AG04450 (cell line): ENCODE measurements around the gene RPS8. TPM values are rescaled to one million over a fixed set of nuclear protein-coding genes. Genes with fewer than 3 reads are reported as not detected.
A peak's percentile ranks its signal among the peaks of the same experiment; 100 is the strongest.

Experiments
- CTCF ChIA-PET: fragments of 300-600, 350-600 bp; formaldehyde crosslinking; extraction: SDS; loops from one replicate; lab custom pipeline; 2022; ENCODE audit warnings: antibody characterized with exemption, inconsistent platforms; lab: Charles Lee
- POLR2A ChIA-PET: fragments of 350-600 bp; formaldehyde crosslinking; extraction: SDS; loops from one replicate; lab custom pipeline; 2021; ENCODE audit warnings: antibody characterized with exemption, inconsistent platforms; lab: Yijun Ruan, JAX
- DNase-seq: peaks from one replicate; pipeline ENCODE4 v3.0.0-alpha.2; 2011; ENCODE audit warnings: low read depth, low spot score
- H3K27ac ChIP-seq: one replicate; pipeline ENCODE4 v1.5.1; 2012; ENCODE audit warnings: low read depth, low read length, control low read depth
- H3K27me3 ChIP-seq: one replicate; pipeline ENCODE4 v1.6.0; 2012; ENCODE audit warnings: low read length; ENCODE audit not compliant: control insufficient read depth, insufficient read depth
- H3K4me3 ChIP-seq: 2 replicates; pipeline ENCODE4 v1.5.1; 2011; ENCODE audit warnings: mild to moderate bottlenecking, low read depth, low read length, control low read depth
- H3K9me3 ChIP-seq: 2 replicates; pipeline ENCODE4 v1.5.1; 2012; ENCODE audit warnings: low read length; ENCODE audit not compliant: control insufficient read depth, insufficient read depth
- polyA plus RNA-seq: library from polyadenylated mRNA; depleted of rRNA; stranded (reverse); fragments of >200 nt; gene quantifications from 2 replicates; pipeline ENCODE4 v1.2.3, GENCODE V29; 2011
- TF ChIP-seq, protein P1 (sequence below): IDR thresholded peaks from 2 replicates; pipeline ENCODE4 v1.5.1; 2011; ENCODE audit warnings: low read depth, low read length, control low read depth, inconsistent platforms

The RPS8 gene
- polyA plus RNA-seq, 1 experiment = 2,661 TPM

GRCh38 chr1:44803062-44803311, 27.6 kb downstream of the RPS8 start:
- Histone ChIP-seq H3K9me3 (no peaks in the 10 kb centered on the region; the same call in 1 of the 2 replicates), H3K27ac (no peak overlapping the region), H3K27me3 (no peaks in the 10 kb centered on the region), H3K4me3 (peak overlapping the region; percentile 77)
- no peak for DNase-seq
- ChIA-PET POLR2A (no interaction called here), CTCF (no interaction called here)
- TF ChIP-seq, protein P1, sequence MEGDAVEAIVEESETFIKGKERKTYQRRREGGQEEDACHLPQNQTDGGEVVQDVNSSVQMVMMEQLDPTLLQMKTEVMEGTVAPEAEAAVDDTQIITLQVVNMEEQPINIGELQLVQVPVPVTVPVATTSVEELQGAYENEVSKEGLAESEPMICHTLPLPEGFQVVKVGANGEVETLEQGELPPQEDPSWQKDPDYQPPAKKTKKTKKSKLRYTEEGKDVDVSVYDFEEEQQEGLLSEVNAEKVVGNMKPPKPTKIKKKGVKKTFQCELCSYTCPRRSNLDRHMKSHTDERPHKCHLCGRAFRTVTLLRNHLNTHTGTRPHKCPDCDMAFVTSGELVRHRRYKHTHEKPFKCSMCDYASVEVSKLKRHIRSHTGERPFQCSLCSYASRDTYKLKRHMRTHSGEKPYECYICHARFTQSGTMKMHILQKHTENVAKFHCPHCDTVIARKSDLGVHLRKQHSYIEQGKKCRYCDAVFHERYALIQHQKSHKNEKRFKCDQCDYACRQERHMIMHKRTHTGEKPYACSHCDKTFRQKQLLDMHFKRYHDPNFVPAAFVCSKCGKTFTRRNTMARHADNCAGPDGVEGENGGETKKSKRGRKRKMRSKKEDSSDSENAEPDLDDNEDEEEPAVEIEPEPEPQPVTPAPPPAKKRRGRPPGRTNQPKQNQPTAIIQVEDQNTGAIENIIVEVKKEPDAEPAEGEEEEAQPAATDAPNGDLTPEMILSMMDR = no peak

DNA sequence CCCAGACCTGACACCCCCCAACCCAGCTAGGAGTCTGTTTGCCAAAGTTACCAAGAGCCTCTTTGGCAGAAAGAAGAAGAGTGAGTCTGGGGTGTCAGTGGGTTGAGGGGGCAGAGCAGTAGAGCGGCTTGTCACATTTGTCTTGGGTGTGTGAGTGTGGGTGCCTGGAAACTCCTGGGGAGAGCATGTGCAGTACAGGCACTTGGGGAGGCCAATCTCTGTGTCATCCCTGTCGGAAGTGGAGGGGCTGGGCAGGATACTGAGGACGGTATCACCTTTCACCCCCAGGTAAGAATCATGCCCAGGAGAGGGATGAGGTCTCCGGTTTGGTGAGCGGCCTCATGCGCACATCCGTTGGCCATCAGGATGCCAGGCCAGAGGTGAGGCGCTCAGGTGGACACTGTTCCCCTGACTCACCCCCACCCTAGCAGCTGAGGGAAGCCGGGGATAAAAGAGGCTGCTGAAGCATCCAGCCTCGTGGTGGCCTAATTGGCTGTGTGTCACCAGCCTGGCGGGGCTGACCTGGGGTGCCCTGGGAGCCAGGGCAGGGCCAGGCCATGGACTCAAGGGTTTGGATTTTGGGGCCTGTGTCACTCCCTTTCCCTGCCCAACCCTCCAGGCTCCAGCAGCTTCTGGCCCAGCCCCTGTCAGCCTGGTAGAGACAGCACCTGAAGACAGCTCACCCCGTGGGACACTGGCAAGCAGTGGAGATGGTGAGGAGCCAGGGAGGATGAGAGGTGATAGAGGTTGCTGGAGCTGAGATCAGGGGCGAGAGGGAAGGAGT, 28.2 kb downstream of the RPS8 start:
- CTCF ChIA-PET = no interaction called here
- TF ChIP-seq, protein P1 = no peak
- POLR2A ChIA-PET = no interaction called here

GRCh38 chr1:44805311-44806024, 30.1 kb downstream of the RPS8 start:
- ChIA-PET POLR2A (interaction anchor here (0.7 kb wide), 1 partner anchor 14 kb away, joined by 3 read pairs; no protein-coding TSS in a partner anchor), CTCF (no interaction called here)
- H3K27me3 ChIP-seq = no peaks in the 10 kb centered on the region
- DNase-seq = no peak
- H3K27ac ChIP-seq = peak overlapping the region; percentile 57
- no peak overlapping the region for H3K4me3 ChIP-seq
- TF ChIP-seq, protein P1 = no peak
- H3K9me3 ChIP-seq = no peaks in the 10 kb centered on the region; the same call in 1 of the 2 replicates

More for the DNA sequence above, 28.2 kb downstream of the RPS8 start:
- Histone ChIP-seq H3K27me3 (no peaks in the 10 kb centered on the region), H3K9me3 (no peaks in the 10 kb centered on the region; the same call in 1 of the 2 replicates), H3K27ac (peak overlapping the region; percentile 52), H3K4me3 (no peak overlapping the region; the same call in 1 of the 2 replicates)
- DNase-seq = no peak

DNA sequence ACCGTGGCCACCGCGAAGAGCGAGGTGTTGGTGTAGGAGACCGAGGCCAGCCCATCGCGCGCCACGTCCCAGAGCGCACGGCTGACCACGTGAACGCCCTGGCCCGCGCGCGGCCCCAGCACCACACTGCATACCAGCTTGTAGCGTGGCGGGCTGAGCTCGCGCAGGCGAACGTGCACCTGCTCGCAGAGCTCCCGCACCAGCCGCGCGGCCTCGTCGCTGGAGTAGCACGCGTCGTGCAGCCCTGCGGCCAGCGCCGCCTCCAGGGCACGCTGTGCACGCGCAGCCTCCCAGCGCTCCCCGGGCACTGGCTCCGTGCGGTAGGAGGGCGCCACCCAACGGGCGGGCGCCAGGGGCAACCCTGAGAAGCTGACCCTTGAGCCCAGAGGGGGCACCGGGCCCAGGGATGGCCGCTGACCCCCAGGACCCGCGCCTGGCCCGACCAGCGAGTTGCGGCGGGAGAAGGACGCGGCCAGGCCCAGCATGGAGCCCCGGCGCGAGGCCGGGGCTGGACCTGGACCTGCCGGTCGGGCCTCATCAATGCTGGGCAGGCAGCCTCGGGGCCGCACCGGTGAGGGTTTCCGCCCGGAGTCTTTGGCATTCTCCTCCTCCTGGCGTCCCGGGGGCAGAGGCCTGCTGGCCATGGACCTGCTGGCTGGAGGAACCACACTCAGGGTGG, 30.8 kb downstream of the RPS8 start:
- TF ChIP-seq, protein P1 = no peak
- POLR2A ChIA-PET = interaction anchor here (0.7 to 4.1 kb wide), 2 partner anchors 13 kb away, joined by 3 to 103 read pairs; no protein-coding TSS in a partner anchor
- DNase-seq = no peak
- H3K9me3 ChIP-seq = no peaks in the 10 kb centered on the region; the same call in 1 of the 2 replicates
- no peaks in the 10 kb centered on the region for H3K27me3 ChIP-seq
- H3K4me3 ChIP-seq = no peak overlapping the region
- H3K27ac ChIP-seq = peak overlapping the region; percentile 100
- CTCF ChIA-PET = interaction anchor here (1.3 kb wide), 1 partner anchor 13 kb away, joined by 4 read pairs; no protein-coding TSS in a partner anchor
